Esophagus squamous epithelium (tissue), 4 donors: ENCODE measurements around the gene SAP25.

ENCODE experiments used
- POLR2A ChIP-seq, 4 donors: fragments of 450-650 bp; IDR thresholded peaks; one replicate each; pipeline ENCODE4 v1.6.1; 2017; ENCODE audit warnings: antibody characterized with exemption in 4 of 4, mild to moderate bottlenecking in 4 of 4, moderate library complexity in 3 of 4
- TF ChIP-seq, protein P1 (sequence below), 6 experiments: fragments of 450-650 bp in 4 of 6; fragments of 200-600 bp in 2 of 6; sonication (generic) in 2 of 6; IDR thresholded peaks; one replicate each; pipeline ENCODE4 v1.5.1; 2016 to 2019; ENCODE audit warnings: antibody characterized with exemption in 6 of 6, mild to moderate bottlenecking in 4 of 6, moderate library complexity in 4 of 6

DNA sequence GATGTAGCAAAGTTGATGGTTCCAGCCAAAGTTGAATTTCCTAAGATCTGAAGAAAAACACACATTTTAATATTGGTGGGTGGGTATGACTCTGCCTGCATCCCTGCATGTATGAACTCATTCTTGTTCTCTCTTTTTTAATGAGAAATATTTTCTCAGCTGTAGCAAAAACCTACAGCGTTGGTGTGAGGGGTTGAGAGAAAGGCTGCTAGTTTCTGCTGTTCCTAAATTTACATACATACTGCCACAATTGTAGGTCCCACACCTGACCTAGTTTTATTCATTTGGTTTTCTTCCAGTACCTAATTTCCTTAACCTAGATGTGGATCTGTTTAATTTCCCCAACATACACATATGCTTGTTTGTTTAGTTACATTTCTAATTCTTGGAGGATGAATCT is 30.1 kb downstream of the SAP25 start:
- TF ChIP-seq, protein P1, sequence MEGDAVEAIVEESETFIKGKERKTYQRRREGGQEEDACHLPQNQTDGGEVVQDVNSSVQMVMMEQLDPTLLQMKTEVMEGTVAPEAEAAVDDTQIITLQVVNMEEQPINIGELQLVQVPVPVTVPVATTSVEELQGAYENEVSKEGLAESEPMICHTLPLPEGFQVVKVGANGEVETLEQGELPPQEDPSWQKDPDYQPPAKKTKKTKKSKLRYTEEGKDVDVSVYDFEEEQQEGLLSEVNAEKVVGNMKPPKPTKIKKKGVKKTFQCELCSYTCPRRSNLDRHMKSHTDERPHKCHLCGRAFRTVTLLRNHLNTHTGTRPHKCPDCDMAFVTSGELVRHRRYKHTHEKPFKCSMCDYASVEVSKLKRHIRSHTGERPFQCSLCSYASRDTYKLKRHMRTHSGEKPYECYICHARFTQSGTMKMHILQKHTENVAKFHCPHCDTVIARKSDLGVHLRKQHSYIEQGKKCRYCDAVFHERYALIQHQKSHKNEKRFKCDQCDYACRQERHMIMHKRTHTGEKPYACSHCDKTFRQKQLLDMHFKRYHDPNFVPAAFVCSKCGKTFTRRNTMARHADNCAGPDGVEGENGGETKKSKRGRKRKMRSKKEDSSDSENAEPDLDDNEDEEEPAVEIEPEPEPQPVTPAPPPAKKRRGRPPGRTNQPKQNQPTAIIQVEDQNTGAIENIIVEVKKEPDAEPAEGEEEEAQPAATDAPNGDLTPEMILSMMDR (IDR thresholded peaks at IDR 0.05): no peak
- no peak for TF ChIP-seq POLR2A (IDR thresholded peaks at IDR 0.05)
